Activated T-helper 1 cell treated with anti-CD3 and anti-CD28 coated beads, Interleukin-2, amount 50 U/mL, for 16 hours (primary cell): ENCODE measurements around the gene MROH2B.

Experiments used
- DNase-seq, 2 donors: peaks; one replicate each; pipeline ENCODE4 v3.0.0-alpha.2; 2020; ENCODE audit warnings: low read depth in 1 of 2, low spot score in 1 of 2

The MROH2B gene

DNA sequence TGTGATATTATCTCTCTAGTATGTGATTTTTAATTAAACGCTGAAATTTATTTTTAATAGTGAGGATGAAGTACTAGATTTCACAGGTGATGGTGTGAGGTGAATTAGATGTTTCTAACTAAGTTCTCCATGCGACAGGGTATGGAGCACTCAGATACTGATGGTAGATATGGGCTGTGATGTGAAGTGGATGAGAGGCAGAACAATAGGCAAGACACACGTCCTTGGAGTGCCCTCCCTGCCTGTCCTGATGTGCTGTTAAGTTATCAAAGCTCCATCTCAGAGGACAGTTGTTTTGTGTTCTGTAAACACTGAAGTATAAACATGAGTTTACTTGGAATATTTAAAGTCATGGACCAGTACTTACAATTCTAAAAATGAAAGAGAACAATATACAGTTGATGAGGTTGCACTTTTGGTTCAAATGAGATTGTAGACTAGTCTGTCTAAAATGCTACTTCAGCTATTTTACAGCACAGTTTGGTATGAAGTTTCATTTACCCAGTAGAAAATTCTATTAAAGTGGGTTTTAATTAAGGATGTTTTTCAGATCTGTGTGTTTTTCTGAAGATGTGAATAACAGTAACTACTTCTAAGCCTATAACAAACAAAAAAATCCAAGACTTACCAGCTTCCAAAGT is 97.7 kb downstream of the MROH2B start:
- no peak for DNase-seq

DNA sequence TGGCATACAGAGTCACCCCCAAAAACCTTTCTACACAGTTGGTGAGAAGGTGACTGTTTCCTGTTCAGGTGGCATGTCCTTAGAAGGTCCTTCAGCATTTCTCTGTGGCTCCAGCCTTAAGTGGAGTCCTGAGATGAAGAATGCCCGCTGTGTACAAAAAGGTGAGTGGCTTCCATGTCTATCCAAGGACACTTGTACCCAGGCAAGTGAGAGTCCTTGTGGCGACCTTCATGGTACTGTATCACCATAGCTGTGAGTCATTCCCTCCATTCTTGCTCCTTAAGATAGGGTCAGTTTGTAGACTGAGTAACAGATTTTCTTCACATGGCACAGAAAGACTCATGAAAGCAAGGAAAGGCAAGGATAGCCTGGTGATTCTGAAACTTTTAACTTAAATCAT is 98.7 kb downstream of the MROH2B start:
- DNase-seq = no peak

DNA sequence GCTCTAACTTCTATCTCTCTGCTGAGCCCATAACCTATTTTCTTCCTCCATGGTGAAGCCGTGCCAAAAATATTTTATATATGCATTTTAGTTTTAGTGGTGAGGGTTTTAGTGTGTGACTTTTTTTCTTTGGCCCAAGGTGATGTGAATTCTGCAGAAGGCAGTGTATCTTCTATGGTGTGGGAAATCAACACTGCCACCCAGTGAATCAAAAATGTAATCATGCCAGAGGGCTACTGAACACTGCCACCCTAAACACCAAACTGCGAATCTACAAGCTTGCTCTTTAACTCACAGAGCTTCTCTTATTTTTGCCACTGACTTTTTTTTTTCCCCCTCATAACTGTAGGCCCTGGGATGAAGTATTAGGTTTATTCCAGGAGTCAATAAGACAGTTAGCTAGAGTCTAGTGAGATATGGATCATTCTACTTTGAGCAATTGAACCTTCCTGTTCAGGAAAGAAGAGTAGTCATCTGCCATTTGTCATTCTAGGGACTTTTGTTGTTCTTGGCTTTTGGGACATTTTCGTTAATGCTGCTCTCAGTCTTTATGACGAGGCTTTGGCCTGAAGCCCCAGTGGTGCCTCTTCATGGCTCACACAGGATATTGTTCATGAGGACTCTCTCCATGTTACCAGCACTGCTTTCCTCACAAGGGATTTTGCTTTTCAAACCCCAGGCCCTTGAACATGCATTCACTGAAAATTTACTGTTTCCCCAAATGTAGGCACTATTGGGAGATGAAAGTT is 108.8 kb downstream of the MROH2B start:
- no peak for DNase-seq

DNA sequence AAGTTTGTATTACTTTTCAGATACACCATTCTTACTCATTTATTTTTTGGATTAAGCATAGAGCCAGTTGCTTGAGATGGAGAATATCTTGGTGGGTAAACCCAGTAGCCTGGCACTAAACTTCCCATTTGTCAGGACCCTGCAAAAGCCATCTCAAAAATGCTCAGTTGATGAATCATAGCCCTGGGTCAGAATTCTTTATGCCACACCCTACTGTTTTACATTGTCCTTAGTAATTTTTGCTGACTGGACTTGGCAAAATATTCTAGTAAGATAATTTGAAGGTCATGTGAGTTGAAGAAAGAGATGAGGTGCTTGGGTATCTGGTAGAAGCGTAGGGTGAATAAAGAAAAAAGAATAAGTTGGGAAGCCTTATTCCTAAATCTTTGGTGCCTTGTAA is 111.1 kb downstream of the MROH2B start:
- no peak for DNase-seq

DNA sequence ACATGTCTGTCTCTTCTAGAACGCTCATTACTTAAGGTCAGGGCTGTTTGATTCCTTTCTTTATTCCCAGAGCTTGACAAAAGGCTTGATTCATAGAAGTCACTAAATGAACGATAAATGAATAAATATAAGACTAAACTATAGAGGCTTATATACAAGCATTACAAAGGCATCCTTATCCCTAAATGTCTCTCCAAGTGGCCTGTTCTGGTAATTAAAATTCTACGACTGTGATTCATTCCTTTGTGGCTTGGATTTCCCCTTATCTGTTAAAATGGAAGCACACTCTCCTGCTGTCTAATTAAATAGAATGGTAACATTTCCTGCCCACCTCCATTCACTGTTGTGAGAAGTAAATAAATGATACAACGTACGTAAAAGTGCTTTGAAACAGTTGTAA is 112.3 kb downstream of the MROH2B start:
- DNase-seq = no peak

DNA sequence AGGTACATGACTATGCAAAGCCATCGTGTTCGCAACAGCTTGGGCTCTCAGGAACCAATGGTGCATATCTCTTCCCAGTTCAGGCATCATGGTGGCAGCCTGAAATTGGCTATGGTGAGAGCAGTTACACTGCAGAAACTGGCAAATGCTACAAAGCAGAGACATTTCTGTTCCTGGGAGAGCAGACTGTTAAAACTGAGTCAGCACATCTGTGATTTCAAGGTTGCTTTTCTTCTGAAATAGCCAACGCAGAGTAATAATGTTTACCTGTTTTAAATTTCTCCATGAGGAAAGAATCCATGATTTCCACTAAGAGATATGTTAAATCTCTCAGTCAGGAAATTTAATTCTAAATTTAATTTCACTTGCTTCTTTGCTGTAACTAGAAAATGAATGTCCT is 114.1 kb downstream of the MROH2B start:
- no peak for DNase-seq

DNA sequence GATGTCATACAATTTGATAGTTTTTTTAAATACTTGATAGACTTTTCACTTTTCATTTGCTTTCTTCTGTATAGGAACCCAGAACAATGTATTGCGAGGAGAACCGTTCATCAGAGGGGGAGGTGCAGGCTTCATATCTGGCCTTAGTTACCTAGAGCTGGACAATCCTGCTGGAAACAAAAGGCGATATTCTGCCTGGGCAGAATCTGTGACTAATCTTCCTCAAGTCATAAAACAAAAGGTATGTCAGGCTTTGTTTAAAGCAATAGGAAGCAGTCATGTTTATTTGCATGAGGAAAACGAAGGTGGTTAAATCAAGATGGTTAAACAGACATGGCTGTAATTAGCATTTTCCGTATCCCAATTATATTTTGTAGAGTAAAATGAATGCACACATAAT is 115.8 kb downstream of the MROH2B start:
- no peak for DNase-seq
